Measurements from ENCODE around the gene SH3GL3. TPM values are rescaled to one million over a fixed set of nuclear protein-coding genes. Genes with fewer than 3 reads are reported as not detected.

Gene SH3GL3
- total RNA-seq, 2 experiments from 2014 or later, result not detected

DNA sequence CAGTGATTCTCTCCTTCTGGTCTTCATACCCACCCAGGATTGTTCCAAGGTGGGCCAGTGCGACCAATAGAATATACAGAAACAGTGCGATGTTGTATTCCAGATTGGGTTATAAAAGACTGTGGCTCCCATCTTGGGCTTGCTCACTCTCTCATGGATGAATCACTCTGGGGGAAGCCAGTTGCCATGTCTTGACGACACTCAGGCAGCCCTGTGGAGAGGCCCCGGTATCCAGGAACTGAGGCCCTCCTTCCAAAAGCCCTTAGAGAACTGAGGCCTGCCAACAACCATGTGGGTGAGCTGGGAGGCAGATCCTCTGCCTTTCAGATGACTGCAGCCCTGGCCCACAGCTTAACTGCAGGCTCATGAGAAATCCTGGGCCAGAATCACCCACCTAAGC lies 57.2 kb downstream of the SH3GL3 start:
- TF ChIP-seq, protein P1, sequence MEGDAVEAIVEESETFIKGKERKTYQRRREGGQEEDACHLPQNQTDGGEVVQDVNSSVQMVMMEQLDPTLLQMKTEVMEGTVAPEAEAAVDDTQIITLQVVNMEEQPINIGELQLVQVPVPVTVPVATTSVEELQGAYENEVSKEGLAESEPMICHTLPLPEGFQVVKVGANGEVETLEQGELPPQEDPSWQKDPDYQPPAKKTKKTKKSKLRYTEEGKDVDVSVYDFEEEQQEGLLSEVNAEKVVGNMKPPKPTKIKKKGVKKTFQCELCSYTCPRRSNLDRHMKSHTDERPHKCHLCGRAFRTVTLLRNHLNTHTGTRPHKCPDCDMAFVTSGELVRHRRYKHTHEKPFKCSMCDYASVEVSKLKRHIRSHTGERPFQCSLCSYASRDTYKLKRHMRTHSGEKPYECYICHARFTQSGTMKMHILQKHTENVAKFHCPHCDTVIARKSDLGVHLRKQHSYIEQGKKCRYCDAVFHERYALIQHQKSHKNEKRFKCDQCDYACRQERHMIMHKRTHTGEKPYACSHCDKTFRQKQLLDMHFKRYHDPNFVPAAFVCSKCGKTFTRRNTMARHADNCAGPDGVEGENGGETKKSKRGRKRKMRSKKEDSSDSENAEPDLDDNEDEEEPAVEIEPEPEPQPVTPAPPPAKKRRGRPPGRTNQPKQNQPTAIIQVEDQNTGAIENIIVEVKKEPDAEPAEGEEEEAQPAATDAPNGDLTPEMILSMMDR (conservative IDR thresholded peaks at IDR 0.05; ENCODE audit: low read length), result no peak
- no peak for TF ChIP-seq EZH2phosphoT487 (IDR thresholded peaks at IDR 0.05; ENCODE audit: borderline replicate concordance, low read depth, low read length)
- H2AFZ ChIP-seq (ENCODE audit: low read length), result no peak overlapping the region
- H3K4me2 ChIP-seq (ENCODE audit: low read length), result no peak overlapping the region
- H3K36me3 ChIP-seq (ENCODE audit: insufficient read depth, low read length), result no peaks in the 10 kb centered on the region
- no peak for DNase-seq (ENCODE audit: low spot score)
- H3K4me3 ChIP-seq (ENCODE audit: low read depth, low read length, poor library complexity, severe bottlenecking), result no peak overlapping the region
- CTCF ChIA-PET (ENCODE audit: unreplicated experiment), result no interaction called here
- H4K20me1 ChIP-seq (ENCODE audit: insufficient read depth, low read length), result no peaks in the 10 kb centered on the region
- no peaks in the 10 kb centered on the region for H3K9me2 ChIP-seq (ENCODE audit: insufficient read depth, low read length)
- POLR2A ChIA-PET, result no interaction called here
- H3K79me2 ChIP-seq (ENCODE audit: insufficient read depth, low read depth, low read length), result no peaks in the 10 kb centered on the region
- BruUV-seq (replicated peaks), result no TSS peak
- intact Hi-C loops (cut with micrococcal nuclease; ENCODE audit: unreplicated experiment), result no loop called here
- H3K4me1 ChIP-seq (ENCODE audit: insufficient read depth, low read length, poor library complexity, severe bottlenecking), result no peaks in the 10 kb centered on the region
- H3K9me3 ChIP-seq (ENCODE audit: low read length), result no peaks in the 10 kb centered on the region
- no peak overlapping the region for H3K27ac ChIP-seq (ENCODE audit: low read depth, low read length, poor library complexity, severe bottlenecking)

DNA sequence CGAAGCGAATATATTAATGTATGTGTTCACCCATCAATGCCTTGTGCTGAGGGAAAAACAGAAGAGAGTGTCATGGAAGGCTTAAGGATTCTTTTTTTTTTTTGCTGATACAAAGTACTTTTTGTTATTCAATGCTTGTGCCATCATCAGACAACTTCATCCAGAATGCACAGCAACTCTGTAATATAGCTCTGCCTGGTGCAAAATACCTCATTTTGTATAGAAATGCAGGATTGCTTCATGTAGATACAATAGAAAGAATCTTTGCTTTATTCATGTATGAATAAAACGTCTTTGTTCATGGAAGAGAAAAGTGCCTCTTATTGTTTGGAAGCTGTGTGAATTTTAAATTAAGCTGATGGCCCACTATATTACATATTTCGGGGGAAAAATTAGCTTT lies 62.9 kb downstream of the SH3GL3 start:
- H3K4me1 ChIP-seq (ENCODE audit: insufficient read depth, low read length, poor library complexity, severe bottlenecking), result no peaks in the 10 kb centered on the region
- intact Hi-C loops (cut with micrococcal nuclease; ENCODE audit: unreplicated experiment), result no loop called here
- no TSS peak for BruUV-seq (replicated peaks)
- no peak overlapping the region for H3K27ac ChIP-seq (ENCODE audit: low read depth, low read length, poor library complexity, severe bottlenecking)
- H3K79me2 ChIP-seq (ENCODE audit: insufficient read depth, low read depth, low read length), result no peaks in the 10 kb centered on the region
- H3K36me3 ChIP-seq (ENCODE audit: insufficient read depth, low read length), result no peaks in the 10 kb centered on the region
- no peak overlapping the region for H2AFZ ChIP-seq (ENCODE audit: low read length)
- DNase-seq (ENCODE audit: low spot score), result no peak
- H4K20me1 ChIP-seq (ENCODE audit: insufficient read depth, low read length), result no peaks in the 10 kb centered on the region
- POLR2A ChIA-PET, result interaction anchor here (0.7 kb wide), 1 partner anchor 19 kb away, joined by 3 read pairs; no protein-coding TSS in a partner anchor
- no peaks in the 10 kb centered on the region for H3K9me3 ChIP-seq (ENCODE audit: low read length)
- no peak for TF ChIP-seq EZH2phosphoT487 (IDR thresholded peaks at IDR 0.05; ENCODE audit: borderline replicate concordance, low read depth, low read length)
- TF ChIP-seq, protein P1 (conservative IDR thresholded peaks at IDR 0.05; ENCODE audit: low read length), result no peak
- no peak overlapping the region for H3K4me3 ChIP-seq (ENCODE audit: low read depth, low read length, poor library complexity, severe bottlenecking)
- CTCF ChIA-PET (ENCODE audit: unreplicated experiment), result no interaction called here
- no peaks in the 10 kb centered on the region for H3K9me2 ChIP-seq (ENCODE audit: insufficient read depth, low read length)
- no peak overlapping the region for H3K4me2 ChIP-seq (ENCODE audit: low read length)

DNA sequence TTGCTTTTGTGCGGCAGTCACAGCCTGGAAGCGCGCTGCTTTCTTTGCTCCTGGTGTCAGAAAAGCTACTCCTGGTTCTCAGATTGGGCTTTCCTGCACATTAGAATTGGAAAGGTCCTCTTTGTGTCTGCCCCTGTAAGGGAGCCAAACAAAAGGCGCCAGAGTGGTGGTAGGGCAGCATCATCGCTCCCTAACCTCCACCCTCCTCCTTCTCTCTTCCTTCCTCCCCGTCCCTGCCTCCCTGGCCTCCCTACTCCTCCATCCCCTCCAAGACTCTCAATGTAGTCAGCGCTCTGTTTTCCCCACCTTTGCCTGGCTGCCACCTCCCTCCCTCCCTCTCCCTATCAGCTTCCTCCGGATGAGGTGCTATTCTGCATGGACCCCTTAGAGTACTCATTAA lies 65.3 kb downstream of the SH3GL3 start:
- Histone ChIP-seq H3K4me3 (ENCODE audit: low read depth, low read length, poor library complexity, severe bottlenecking) (no peak overlapping the region), H3K36me3 (ENCODE audit: insufficient read depth, low read length) (no peaks in the 10 kb centered on the region), H3K4me2 (ENCODE audit: low read length) (no peak overlapping the region), H3K9me2 (ENCODE audit: insufficient read depth, low read length) (no peaks in the 10 kb centered on the region), H3K9me3 (ENCODE audit: low read length) (no peaks in the 10 kb centered on the region), H3K27ac (ENCODE audit: low read depth, low read length, poor library complexity, severe bottlenecking) (no peak overlapping the region), H3K79me2 (ENCODE audit: insufficient read depth, low read depth, low read length) (no peaks in the 10 kb centered on the region), H4K20me1 (ENCODE audit: insufficient read depth, low read length) (no peaks in the 10 kb centered on the region), H2AFZ (ENCODE audit: low read length) (no peak overlapping the region), H3K4me1 (ENCODE audit: insufficient read depth, low read length, poor library complexity, severe bottlenecking) (no peaks in the 10 kb centered on the region)
- TF ChIP-seq, protein P1 (conservative IDR thresholded peaks at IDR 0.05; ENCODE audit: low read length), result no peak
- no peak for TF ChIP-seq EZH2phosphoT487 (IDR thresholded peaks at IDR 0.05; ENCODE audit: borderline replicate concordance, low read depth, low read length)
- ChIA-PET CTCF (ENCODE audit: unreplicated experiment) (no interaction called here), POLR2A (interaction anchor here (0.7 kb wide), 1 partner anchor 37 kb away, joined by 3 read pairs; no protein-coding TSS in a partner anchor)
- no TSS peak for BruUV-seq (replicated peaks)
- intact Hi-C loops (cut with micrococcal nuclease; ENCODE audit: unreplicated experiment), result no loop called here
- no peak for DNase-seq (ENCODE audit: low spot score)

All from OCI-LY7 (cell line).